Measurements from ENCODE around the gene AKT3. TPM values are rescaled to one million over a fixed set of nuclear protein-coding genes. Genes with fewer than 3 reads are reported as not detected.

AKT3 gene
- total and polyA plus RNA-seq, 8 donors: 4.2 to 24.1 (median 11.6) TPM

DNA sequence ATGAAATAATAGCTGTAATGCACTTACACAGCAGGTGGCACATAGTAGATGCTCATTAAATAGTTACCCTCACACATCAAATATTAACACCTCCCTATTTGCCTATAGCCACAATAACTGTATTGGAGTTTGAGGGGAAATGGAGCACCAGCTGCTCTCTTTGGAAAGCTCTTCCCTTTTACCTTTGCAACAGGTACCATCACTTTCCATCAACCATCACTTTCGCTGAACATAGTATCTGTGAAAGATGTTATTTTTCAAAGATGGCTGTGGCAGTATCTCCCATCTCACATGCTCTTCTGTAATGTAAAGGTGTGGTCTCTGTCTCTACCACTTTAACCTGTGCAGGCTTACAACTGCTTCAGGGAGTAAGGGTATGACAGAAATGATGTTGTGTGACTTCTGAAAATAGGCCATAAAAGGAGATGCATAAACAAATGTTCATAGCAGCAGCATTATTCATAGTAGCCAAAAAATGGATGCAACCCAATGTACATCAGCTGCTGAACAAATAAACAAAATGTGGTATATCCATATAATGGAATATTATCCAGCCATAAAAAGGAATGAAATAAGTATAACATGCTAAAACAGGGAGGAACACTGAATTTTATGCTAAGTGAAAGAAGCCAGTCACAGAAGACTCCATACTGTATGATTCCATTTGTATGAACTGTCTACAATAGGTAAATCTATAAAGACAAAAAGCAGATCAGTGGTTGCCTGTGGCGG is 288.3 kb downstream of the AKT3 start:
- H3K4me1 ChIP-seq: no peaks in the 10 kb centered on the region
- ATAC-seq (no peak), DNase-seq (no peak), FAIRE-seq (no peak)
- no peak overlapping the region for H3K4me3 ChIP-seq
- H3K27me3 ChIP-seq: no peaks in the 10 kb centered on the region
- no peaks in the 10 kb centered on the region for H3K36me3 ChIP-seq
- WGBS, 2 donors: 92 to 100% methylated on average over 2 of the region's 2 CpGs
- intact Hi-C loops (cut with DNase I): no loop called here
- no peak overlapping the region for H3K27ac ChIP-seq
- no peaks in the 10 kb centered on the region for H3K9me3 ChIP-seq
- TF ChIP-seq, protein P1, sequence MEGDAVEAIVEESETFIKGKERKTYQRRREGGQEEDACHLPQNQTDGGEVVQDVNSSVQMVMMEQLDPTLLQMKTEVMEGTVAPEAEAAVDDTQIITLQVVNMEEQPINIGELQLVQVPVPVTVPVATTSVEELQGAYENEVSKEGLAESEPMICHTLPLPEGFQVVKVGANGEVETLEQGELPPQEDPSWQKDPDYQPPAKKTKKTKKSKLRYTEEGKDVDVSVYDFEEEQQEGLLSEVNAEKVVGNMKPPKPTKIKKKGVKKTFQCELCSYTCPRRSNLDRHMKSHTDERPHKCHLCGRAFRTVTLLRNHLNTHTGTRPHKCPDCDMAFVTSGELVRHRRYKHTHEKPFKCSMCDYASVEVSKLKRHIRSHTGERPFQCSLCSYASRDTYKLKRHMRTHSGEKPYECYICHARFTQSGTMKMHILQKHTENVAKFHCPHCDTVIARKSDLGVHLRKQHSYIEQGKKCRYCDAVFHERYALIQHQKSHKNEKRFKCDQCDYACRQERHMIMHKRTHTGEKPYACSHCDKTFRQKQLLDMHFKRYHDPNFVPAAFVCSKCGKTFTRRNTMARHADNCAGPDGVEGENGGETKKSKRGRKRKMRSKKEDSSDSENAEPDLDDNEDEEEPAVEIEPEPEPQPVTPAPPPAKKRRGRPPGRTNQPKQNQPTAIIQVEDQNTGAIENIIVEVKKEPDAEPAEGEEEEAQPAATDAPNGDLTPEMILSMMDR (IDR thresholded peaks at IDR 0.05): no peak

DNA sequence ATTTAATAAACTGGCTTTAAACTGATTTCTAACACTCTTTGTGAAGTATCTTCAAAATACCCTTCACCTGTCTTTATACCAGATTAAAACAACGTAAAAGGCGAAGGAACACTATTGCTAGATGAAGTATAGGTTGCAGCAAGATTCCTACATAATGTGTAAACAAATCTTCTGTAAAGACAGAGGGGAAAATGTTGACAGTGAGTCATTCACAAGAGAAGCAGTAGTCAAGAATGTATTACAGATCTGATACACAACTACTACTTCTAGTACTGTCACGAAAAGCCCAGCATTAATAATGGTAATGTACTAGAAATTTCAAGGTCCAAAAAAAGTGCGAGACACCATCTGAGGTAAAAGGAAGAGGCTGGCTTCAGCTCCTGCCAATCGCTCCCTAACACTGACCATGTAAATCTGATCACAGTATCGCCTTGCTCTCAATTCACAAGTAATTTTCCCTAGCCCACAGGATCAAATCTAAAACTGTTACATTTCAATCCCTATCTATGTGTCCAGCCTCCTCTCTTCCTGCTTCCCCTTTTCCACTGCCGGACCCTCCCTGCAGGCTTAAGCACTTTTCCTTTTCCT is 290.4 kb downstream of the AKT3 start:
- FAIRE-seq (no peak), ATAC-seq (no peak), DNase-seq (no peak)
- TF ChIP-seq, protein P1 (IDR thresholded peaks at IDR 0.05): no peak
- Histone ChIP-seq H3K9me3 (no peaks in the 10 kb centered on the region), H3K36me3 (no peaks in the 10 kb centered on the region), H3K4me3 (no peak overlapping the region), H3K4me1 (no peaks in the 10 kb centered on the region), H3K27me3 (no peaks in the 10 kb centered on the region), H3K27ac (no peak overlapping the region)
- intact Hi-C loops (cut with DNase I): no loop called here
- WGBS, 2 donors: 73 to 78% methylated on average over 7 of the region's 7 CpGs

DNA sequence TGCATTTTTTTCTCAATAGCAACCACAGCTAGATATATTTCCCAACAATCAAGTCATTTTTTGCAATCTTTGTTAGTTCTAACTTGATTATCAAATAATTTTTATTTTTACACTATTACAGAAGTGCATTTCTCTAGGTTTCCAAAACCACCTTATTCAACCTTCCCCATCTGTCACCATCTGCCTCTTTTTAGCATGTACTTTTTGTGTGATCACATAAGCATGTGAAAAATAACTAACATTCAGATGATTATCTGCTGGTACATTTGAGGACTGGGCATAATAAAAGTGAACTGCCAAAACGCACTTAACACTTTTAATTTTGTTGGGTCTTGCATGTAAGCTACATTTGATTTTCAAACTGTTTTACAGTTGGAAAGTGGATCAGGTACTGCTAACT is 291.5 kb downstream of the AKT3 start:
- no peak for ATAC-seq
- WGBS, 2 donors: 68 to 85% methylated on average over 1 of the region's 1 CpG
- Histone ChIP-seq H3K27me3 (no peaks in the 10 kb centered on the region), H3K36me3 (no peaks in the 10 kb centered on the region), H3K27ac (no peak overlapping the region), H3K4me1 (no peaks in the 10 kb centered on the region), H3K4me3 (no peak overlapping the region), H3K9me3 (no peaks in the 10 kb centered on the region)
- no peak for DNase-seq
- intact Hi-C loops (cut with DNase I): no loop called here
- TF ChIP-seq, protein P1 (IDR thresholded peaks at IDR 0.05): no peak
- FAIRE-seq: no peak

DNA sequence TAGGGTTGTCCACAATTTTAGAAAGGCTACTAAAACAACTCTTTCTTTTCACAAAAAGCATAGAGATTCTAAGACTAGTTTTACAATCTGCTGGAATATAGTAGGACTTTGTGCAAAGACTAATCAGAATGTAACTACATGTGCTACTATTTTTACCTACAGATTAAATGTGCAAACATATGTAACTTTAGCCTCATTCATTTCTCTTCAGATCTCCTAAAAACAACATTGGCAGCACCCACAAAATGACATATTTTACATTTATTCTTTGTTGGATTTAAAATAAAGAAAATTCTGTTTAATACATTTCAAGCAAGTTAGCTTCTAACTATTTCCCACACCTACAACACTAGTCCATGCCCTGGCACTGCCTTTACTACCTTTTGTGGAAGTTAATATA is 292.2 kb downstream of the AKT3 start:
- no peak overlapping the region for H3K27ac ChIP-seq
- no peaks in the 10 kb centered on the region for H3K9me3 ChIP-seq
- no peaks in the 10 kb centered on the region for H3K27me3 ChIP-seq
- TF ChIP-seq, protein P1 (IDR thresholded peaks at IDR 0.05): no peak
- no peaks in the 10 kb centered on the region for H3K36me3 ChIP-seq
- ATAC-seq (no peak), DNase-seq (no peak), FAIRE-seq (peak; percentile 13)
- H3K4me3 ChIP-seq: no peak overlapping the region
- intact Hi-C loops (cut with DNase I): no loop called here
- no peaks in the 10 kb centered on the region for H3K4me1 ChIP-seq

DNA sequence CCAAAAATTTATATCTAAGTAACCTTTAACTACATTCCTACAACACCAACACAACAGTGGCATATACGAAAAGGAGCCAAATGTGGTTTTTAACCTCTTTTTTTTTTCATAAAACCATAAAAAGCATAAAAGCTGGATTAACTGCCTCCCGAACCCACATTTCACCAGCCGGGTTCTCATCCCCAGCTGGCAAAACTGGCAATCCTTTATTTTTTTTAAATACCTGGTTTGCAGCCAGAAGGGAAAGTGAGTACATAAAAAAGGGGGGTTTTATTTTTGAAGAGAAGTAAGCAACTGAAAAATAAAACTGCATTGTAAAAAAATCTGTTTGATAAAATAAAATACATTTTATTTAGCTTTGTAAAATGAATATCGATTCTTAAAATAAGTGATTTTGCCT is 295.4 kb downstream of the AKT3 start:
- ATAC-seq (no peak), FAIRE-seq (no peak), DNase-seq (no peak)
- Histone ChIP-seq H3K27me3 (no peaks in the 10 kb centered on the region), H3K4me3 (no peak overlapping the region), H3K36me3 (no peaks in the 10 kb centered on the region), H3K4me1 (no peaks in the 10 kb centered on the region), H3K9me3 (no peaks in the 10 kb centered on the region), H3K27ac (no peak overlapping the region)
- intact Hi-C loops (cut with DNase I): no loop called here
- WGBS, 2 donors: 90 to 93% methylated on average over 4 of the region's 4 CpGs
- TF ChIP-seq, protein P1 (IDR thresholded peaks at IDR 0.05): no peak

Measured in pancreas (tissue), 10 donors.